GM19467 (cell line): ENCODE data around the gene SUCLA2.

Experiments used
- ATAC-seq: cut with Tn5 transposase; IDR thresholded peaks from one replicate; pipeline ENCODE4 v1.9.1; 2021; ENCODE audit warnings: mild to moderate bottlenecking, moderate library complexity; ENCODE audit not compliant: unreplicated experiment

The SUCLA2 gene

GRCh38 chr13:47904241-47904640 is 96.8 kb downstream of the SUCLA2 start:
- no peak for ATAC-seq

DNA sequence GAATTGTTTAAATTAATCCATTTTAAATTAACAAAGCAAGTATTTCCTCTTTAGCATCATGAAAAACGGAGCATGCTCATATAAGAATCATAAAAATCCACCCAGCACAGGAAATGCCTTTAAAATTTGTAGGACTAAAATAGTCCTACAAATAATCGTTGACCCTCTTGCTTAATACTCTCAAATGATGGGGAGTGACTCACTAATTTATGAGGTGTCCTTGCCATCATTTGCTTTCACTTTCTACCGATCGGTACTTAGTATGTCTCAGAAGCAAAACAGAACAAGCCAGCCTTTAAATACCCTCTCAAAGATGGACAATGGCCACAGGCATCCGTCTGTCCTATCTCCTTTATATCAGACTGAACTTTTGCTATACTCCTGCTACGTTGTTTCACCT is 97.2 kb downstream of the SUCLA2 start:
- no peak for ATAC-seq

DNA sequence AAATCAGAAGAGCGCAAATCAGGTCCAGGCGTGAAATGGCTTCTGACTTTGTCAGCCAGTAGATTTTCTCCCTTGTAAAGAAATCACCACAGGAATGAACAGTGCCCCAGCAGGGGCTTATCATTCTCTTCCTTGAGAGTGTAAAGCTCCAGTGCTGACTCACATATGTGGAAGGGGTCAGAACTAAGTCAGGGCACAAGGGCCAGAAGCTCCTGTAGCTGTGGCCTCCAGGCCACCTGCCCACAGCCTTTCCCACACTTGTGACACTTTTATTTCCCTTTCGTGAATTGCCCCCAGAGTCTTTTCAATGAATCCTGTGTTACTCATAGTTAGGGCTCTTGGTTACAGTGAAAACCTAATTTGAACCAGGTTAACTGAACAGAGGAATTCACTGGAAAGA is 99.6 kb downstream of the SUCLA2 start:
- ATAC-seq: no peak

DNA sequence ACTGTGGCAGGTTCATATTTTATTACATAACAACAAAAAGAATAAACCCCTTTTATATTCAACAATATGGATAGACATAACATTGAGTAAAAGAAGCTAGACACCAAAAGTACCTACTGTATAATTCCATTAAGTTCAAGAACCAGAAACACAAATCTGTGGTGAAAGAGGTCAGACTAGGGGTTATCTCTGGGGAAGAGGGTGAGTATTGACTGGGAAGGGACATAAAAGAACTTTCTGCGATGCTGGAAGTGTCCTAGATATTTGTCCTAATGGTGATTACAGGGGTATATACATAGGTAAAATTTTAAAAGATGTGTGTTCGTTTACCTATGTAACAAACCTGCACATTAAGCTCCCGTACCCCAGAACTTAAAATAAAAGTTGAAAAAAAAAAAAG is 103.0 kb downstream of the SUCLA2 start:
- ATAC-seq: no peak

- no peak for ATAC-seq
These were observed 103.5 kb downstream of the SUCLA2 start for GRCh38 chr13:47897411-47898050.

- ATAC-seq: no peak
These were observed 104.5 kb downstream of the SUCLA2 start for GRCh38 chr13:47896546-47896945.

DNA sequence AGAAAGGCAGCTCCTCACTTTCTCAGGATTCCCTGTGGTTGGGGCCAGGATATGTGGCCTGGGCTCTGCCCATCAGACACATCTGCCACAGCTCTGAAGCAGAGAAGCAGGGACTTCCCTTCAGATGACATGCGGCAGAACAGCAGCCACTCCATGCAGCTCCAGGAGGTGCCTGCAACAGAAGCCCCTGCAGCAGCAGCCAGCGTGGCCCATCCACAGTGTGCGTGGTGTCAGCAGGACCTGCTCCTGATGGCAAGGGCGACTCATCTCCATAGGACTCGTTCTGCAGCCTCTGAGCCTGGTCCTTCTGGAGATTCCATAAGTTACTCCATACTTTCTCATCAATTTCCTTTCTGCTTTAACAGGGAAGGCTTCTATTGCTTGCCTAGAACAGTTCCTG is 105.0 kb downstream of the SUCLA2 start:
- no peak for ATAC-seq

DNA sequence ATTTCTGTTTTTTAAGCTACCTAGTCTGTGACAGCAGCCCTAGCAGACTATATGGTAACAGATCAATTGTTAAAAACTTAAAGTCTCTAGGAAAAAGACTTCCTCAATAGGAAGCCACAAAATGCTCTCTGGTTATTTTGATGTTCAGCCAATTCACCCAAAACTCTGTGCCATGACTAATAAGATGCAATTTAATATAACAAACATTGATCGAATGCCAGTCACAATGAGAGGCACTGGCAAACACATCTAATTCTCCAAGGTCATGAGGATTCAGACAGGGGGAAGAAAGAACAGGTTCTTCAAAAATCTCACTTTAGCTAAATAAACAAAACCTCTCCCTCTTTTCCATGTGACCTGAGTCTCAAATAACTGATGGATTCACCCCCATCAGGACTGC is 107.5 kb downstream of the SUCLA2 start:
- no peak for ATAC-seq
